DND-41 (cell line): ENCODE data around the gene FAM209B.

Source experiments
- EZH2 ChIP-seq: IDR thresholded peaks from 3 replicates; pipeline ENCODE4 v1.6.1; 2012; ENCODE audit warnings: borderline replicate concordance, low read depth, mild to moderate bottlenecking, moderate library complexity, low read length, inconsistent platforms; ENCODE audit not compliant: severe bottlenecking
- TF ChIP-seq, protein P1 (sequence below): IDR thresholded peaks from 2 replicates; pipeline ENCODE4 v1.5.1; 2012; ENCODE audit warnings: borderline replicate concordance, low read length, moderate library complexity, mild to moderate bottlenecking; ENCODE audit not compliant: poor library complexity, severe bottlenecking; ENCODE audit errors: extremely low read depth

DNA sequence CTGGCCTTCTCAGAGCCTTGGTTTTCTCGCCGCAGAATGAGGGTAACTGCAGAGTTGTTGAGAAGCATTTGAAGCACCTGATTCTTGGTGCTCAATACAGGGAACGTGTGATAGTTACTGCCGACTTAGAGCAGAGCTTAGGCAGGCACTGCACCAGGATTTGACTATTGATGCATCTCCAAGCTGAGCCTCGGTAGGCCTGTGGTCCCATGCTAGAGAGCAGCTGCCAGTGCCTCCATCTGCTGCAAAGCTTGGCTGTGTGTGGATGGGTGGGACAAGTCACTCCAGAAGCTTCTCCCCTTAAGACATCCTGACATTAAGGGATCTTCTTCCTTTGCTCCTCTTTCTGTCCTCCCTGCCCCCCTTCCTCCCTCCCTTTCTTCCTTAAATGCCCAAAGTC lies 40.9 kb downstream of the FAM209B start:
- TF ChIP-seq, protein P1, sequence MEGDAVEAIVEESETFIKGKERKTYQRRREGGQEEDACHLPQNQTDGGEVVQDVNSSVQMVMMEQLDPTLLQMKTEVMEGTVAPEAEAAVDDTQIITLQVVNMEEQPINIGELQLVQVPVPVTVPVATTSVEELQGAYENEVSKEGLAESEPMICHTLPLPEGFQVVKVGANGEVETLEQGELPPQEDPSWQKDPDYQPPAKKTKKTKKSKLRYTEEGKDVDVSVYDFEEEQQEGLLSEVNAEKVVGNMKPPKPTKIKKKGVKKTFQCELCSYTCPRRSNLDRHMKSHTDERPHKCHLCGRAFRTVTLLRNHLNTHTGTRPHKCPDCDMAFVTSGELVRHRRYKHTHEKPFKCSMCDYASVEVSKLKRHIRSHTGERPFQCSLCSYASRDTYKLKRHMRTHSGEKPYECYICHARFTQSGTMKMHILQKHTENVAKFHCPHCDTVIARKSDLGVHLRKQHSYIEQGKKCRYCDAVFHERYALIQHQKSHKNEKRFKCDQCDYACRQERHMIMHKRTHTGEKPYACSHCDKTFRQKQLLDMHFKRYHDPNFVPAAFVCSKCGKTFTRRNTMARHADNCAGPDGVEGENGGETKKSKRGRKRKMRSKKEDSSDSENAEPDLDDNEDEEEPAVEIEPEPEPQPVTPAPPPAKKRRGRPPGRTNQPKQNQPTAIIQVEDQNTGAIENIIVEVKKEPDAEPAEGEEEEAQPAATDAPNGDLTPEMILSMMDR, result no peak
- no peak for TF ChIP-seq EZH2
